CD4-positive, alpha-beta T cell (primary cell): ENCODE measurements around the gene VPS13D. TPM values are rescaled to one million over a fixed set of nuclear protein-coding genes. Genes with fewer than 3 reads are reported as not detected.
"Not testable (repeated sequence)": the region's sequence is repeated elsewhere in the genome, so short reads cannot be mapped to it uniquely, and the experiment has no call there.

ENCODE experiments used
- ATAC-seq: fragments of 200-7000 bp; cut with Tn5 transposase; one replicate; pipeline ENCODE4 v1.10.0; 2022; ENCODE audit warnings: mild to moderate bottlenecking; ENCODE audit not compliant: poor library complexity
- CTCF ChIA-PET: fragments of 350-600 bp; sonication (Branson Sonifier 250); formaldehyde crosslinking; loops from one replicate; lab custom pipeline; 2021; ENCODE audit warnings: antibody characterized with exemption, inconsistent platforms; lab: Charles Lee
- POLR2A ChIA-PET: fragments of 350-600 bp; sonication (Branson Sonifier 250); formaldehyde crosslinking; loops from one replicate; lab custom pipeline; 2021; ENCODE audit warnings: antibody characterized with exemption, inconsistent platforms; lab: Charles Lee
- DNase-seq, 14 experiments: peaks; one replicate each; pipeline ENCODE4 v3.0.0-alpha.2; 2013 to 2020; ENCODE audit warnings: mixed read lengths in 2 of 14
- H3K27ac ChIP-seq, 2 donors: one replicate each; pipeline versions ENCODE4 v1.5.1 to v1.7.0; 2013; ENCODE audit warnings: low read length in 2 of 2, low read depth in 1 of 2, mild to moderate bottlenecking in 1 of 2
- H3K27me3 ChIP-seq, 2 experiments: 1 replicate in 1 of 2; 2 replicates in 1 of 2; pipeline versions ENCODE4 v1.6.1 to v1.7.0; 2013; ENCODE audit warnings: low read length in 2 of 2, control low read depth in 1 of 2, mild to moderate bottlenecking in 1 of 2, moderate library complexity in 1 of 2; ENCODE audit not compliant: insufficient read depth in 2 of 2, control insufficient read depth in 1 of 2
- H3K36me3 ChIP-seq: one replicate; pipeline ENCODE4 v1.6.1; 2013; ENCODE audit warnings: low read length, control low read depth; ENCODE audit not compliant: insufficient read depth
- H3K4me1 ChIP-seq: one replicate; pipeline ENCODE4 v1.6.1; 2013; ENCODE audit warnings: low read length, control low read depth; ENCODE audit not compliant: insufficient read depth
- H3K4me3 ChIP-seq: one replicate; pipeline ENCODE4 v1.5.1; 2013; ENCODE audit warnings: mild to moderate bottlenecking, low read length, moderate library complexity
- H3K9me3 ChIP-seq, 2 experiments: 1 replicate in 1 of 2; 2 replicates in 1 of 2; pipeline versions ENCODE4 v1.6.1 to v1.7.0; 2013; ENCODE audit warnings: low read length in 2 of 2, mild to moderate bottlenecking in 2 of 2, control low read depth in 1 of 2, moderate library complexity in 1 of 2; ENCODE audit not compliant: control insufficient read depth in 1 of 2, insufficient read depth in 1 of 2
- H3K27ac Mint-ChIP-seq: one replicate; pipeline ENCODE4 v1.8.0; 2020; ENCODE audit warnings: mixed read lengths
- H3K27me3 Mint-ChIP-seq: one replicate; pipeline ENCODE4 v1.8.0; 2021; ENCODE audit warnings: mixed read lengths
- H3K36me3 Mint-ChIP-seq: one replicate; pipeline ENCODE4 v1.8.0; 2021; ENCODE audit warnings: low read depth, mixed read lengths
- H3K4me1 Mint-ChIP-seq: one replicate; pipeline ENCODE4 v1.8.0; 2021; ENCODE audit warnings: low read depth, mixed read lengths
- H3K4me3 Mint-ChIP-seq: one replicate; pipeline ENCODE4 v1.8.0; 2020; ENCODE audit warnings: mild to moderate bottlenecking, mixed read lengths
- H3K9me3 Mint-ChIP-seq: one replicate; pipeline ENCODE4 v1.8.0; 2020; ENCODE audit warnings: mixed read lengths
- intact Hi-C, 2 experiments: fragments of 100-400 bp; cut with DNase I in 1 of 2; cut with micrococcal nuclease in 1 of 2; formaldehyde crosslinking; loops; one replicate each; pipeline versions ENCODE4 v1.15.1 to v1.9.0; 2023 to 2025; cut with DNase I, micrococcal nuclease
- total RNA-seq, 174 experiments: library from RNA in 2 of 174; stranded (reverse) in 2 of 174; gene quantifications; one replicate each; pipeline ENCODE4 v1.2.3 and lab custom pipeline; 2021 to 2026
- TF ChIP-seq, protein P1 (sequence below): fragments of 200-600 bp; IDR thresholded peaks from one replicate; pipeline ENCODE4 v1.8.0; 2022; ENCODE audit warnings: antibody characterized with exemption, mild to moderate bottlenecking

Gene VPS13D
- total RNA-seq, 2 experiments from 2014 or later, result 63.0 to 67.3 TPM

DNA sequence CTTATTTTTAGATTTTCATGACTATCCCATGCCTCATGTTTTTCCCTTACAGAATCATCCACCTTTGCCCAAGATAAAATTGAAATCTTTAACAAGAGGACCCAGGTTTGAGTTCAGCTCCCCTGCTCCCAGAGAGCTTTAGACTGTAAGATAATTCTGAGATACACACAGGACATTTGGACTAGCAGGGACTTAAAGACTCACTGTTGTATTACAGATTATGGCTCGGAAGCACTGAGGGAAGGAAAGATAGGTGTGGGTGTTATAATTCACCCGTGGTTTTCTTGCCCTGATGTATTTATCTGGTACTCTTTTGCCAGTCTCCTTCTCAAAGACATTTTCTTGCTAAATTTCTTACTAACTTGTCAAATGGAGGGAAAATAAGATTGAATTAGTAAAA lies 238.5 kb downstream of the VPS13D start:
- DNase-seq (no peak), ATAC-seq (no peak)
- no peak overlapping the region for H3K4me3 Mint-ChIP-seq
- no peaks in the 10 kb centered on the region for H3K27me3 Mint-ChIP-seq
- Histone ChIP-seq H3K9me3 (no peaks in the 10 kb centered on the region), H3K4me1 (peaks cover 14% of the 10 kb centered on the region), H3K36me3 (peaks cover 18% of the 10 kb centered on the region), H3K27ac (no peak overlapping the region), H3K4me3 (no peak overlapping the region), H3K27me3 (no peaks in the 10 kb centered on the region)
- ChIA-PET POLR2A (interaction anchor here (1.0 kb wide), 1 partner anchor 10 kb away, joined by 4 read pairs; no protein-coding TSS in a partner anchor), CTCF (interaction anchor here (0.6 kb wide), 1 partner anchor 46 kb away, joined by 4 read pairs; no protein-coding TSS in a partner anchor)
- TF ChIP-seq, protein P1, sequence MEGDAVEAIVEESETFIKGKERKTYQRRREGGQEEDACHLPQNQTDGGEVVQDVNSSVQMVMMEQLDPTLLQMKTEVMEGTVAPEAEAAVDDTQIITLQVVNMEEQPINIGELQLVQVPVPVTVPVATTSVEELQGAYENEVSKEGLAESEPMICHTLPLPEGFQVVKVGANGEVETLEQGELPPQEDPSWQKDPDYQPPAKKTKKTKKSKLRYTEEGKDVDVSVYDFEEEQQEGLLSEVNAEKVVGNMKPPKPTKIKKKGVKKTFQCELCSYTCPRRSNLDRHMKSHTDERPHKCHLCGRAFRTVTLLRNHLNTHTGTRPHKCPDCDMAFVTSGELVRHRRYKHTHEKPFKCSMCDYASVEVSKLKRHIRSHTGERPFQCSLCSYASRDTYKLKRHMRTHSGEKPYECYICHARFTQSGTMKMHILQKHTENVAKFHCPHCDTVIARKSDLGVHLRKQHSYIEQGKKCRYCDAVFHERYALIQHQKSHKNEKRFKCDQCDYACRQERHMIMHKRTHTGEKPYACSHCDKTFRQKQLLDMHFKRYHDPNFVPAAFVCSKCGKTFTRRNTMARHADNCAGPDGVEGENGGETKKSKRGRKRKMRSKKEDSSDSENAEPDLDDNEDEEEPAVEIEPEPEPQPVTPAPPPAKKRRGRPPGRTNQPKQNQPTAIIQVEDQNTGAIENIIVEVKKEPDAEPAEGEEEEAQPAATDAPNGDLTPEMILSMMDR, result no peak
- H3K4me1 Mint-ChIP-seq, result peaks cover 50% of the 10 kb centered on the region
- H3K36me3 Mint-ChIP-seq, result peaks cover 38% of the 10 kb centered on the region
- intact Hi-C loops, result no loop called here
- H3K27ac Mint-ChIP-seq, result peak overlapping the region; percentile 48
- no peaks in the 10 kb centered on the region for H3K9me3 Mint-ChIP-seq

DNA sequence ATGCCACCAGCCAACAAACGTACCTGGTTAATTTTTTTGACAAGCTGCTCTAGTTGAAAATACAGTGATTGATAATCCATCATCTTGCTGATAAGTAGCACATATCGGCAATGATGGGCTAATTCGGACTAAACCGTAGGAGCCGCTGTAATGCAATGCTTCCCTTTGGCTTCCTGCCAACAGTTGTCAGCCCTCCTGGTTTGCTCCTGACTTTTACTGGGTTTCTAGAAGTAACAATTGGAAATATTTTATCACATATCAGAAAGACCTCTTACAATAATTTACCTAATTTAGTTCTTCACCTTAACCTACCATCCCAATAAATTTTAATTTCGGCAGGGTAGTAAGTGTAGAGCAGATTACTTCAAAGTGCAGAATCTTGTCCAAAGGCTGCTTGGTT lies 239.7 kb downstream of the VPS13D start:
- H3K27ac Mint-ChIP-seq, result no peak overlapping the region
- ChIA-PET CTCF (interaction anchor here (1.0 kb wide), 1 partner anchor 10 kb away, joined by 3 read pairs; no protein-coding TSS in a partner anchor), POLR2A (no interaction called here)
- intact Hi-C loops, result no loop called here
- H3K27ac ChIP-seq, result no peak overlapping the region
- no peak for DNase-seq
- H3K9me3 Mint-ChIP-seq, result no peaks in the 10 kb centered on the region
- H3K4me1 Mint-ChIP-seq, result peaks cover 62% of the 10 kb centered on the region
- peaks cover 26% of the 10 kb centered on the region for H3K36me3 Mint-ChIP-seq
- H3K9me3 ChIP-seq, result no peaks in the 10 kb centered on the region
- no peak for ATAC-seq
- H3K27me3 ChIP-seq, result no peaks in the 10 kb centered on the region
- H3K4me1 ChIP-seq, result peaks cover 24% of the 10 kb centered on the region
- no peaks in the 10 kb centered on the region for H3K27me3 Mint-ChIP-seq
- TF ChIP-seq, protein P1, result no peak
- H3K4me3 Mint-ChIP-seq, result no peak overlapping the region
- H3K36me3 ChIP-seq, result peaks cover 16% of the 10 kb centered on the region
- H3K4me3 ChIP-seq, result no peak overlapping the region

DNA sequence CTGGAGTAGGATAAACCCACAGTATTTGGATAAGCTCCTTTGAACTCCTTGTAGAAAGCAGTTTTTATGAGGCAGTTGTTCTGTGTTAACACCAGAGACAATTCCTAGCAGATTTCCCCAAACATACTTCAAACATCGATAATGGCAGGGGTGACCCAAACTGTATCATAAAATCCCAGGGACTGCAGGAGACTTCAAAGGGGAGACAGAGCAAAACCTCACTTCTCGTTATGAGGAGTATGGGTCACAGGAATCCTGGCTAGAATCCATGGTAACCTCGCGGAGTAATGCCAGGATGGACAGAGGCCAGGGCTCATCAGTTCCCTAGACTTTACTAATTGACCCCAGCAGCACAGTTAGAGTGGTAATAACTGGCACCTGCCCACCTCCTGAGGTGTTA lies 240.2 kb downstream of the VPS13D start:
- Histone ChIP-seq H3K4me3 (no peak overlapping the region), H3K27me3 (no peaks in the 10 kb centered on the region), H3K36me3 (peaks cover 11% of the 10 kb centered on the region), H3K4me1 (peaks cover 29% of the 10 kb centered on the region), H3K27ac (no peak overlapping the region), H3K9me3 (no peaks in the 10 kb centered on the region)
- ATAC-seq (no peak), DNase-seq (no peak)
- Mint-ChIP-seq H3K27me3 (no peaks in the 10 kb centered on the region), H3K4me1 (peaks cover 67% of the 10 kb centered on the region), H3K4me3 (no peak overlapping the region), H3K9me3 (no peaks in the 10 kb centered on the region), H3K27ac (peak overlapping the region; percentile 88), H3K36me3 (peaks cover 22% of the 10 kb centered on the region)
- TF ChIP-seq, protein P1, result no peak
- intact Hi-C loops, result loop anchor here in 1 of 2 experiments (5.0 to 10.0 kb wide), 2 partner anchors 63 to 145 kb away; partner anchors contain the start of gene DHRS3
- POLR2A ChIA-PET, result interaction anchor here (1.0 kb wide), 1 partner anchor 40 kb away, joined by 3 read pairs; no protein-coding TSS in a partner anchor
- CTCF ChIA-PET, result interaction anchor here (1.0 kb wide), 1 partner anchor 11 kb away, joined by 3 read pairs; no protein-coding TSS in a partner anchor

DNA sequence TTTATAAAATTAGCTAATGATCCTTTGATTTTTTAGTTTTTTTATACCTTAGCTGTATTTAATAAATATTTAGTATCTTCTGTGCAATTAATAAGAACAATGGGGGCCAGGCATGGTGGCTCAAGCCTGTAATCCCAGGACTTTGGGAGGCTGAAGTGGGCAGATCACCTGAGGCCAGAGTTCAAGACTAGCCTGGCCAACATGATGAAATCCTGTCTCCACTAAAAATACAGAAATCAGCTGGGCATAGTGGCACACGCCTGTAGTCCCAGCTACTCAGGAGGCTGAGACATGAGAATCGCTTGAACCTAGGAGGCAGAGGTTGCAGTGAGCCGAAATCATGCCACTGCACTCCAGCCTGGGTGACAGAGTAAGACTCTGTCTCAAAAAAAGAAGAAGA lies 241.1 kb downstream of the VPS13D start:
- CTCF ChIA-PET, H3K4me3 Mint-ChIP-seq, H3K27me3 Mint-ChIP-seq, H3K36me3 ChIP-seq, H3K9me3 ChIP-seq, H3K4me3 ChIP-seq, H3K9me3 Mint-ChIP-seq, H3K27ac ChIP-seq, H3K27me3 ChIP-seq, ATAC-seq, DNase-seq: not testable (repeated sequence)
- Mint-ChIP-seq H3K36me3 (peaks cover 14% of the 10 kb centered on the region), H3K27ac (peak overlapping the region; percentile 88), H3K4me1 (peaks cover 73% of the 10 kb centered on the region)
- peaks cover 37% of the 10 kb centered on the region for H3K4me1 ChIP-seq
- POLR2A ChIA-PET, result interaction anchor here (1.0 kb wide), 1 partner anchor 39 kb away, joined by 3 read pairs; no protein-coding TSS in a partner anchor
- intact Hi-C loops, result loop anchor here in 1 of 2 experiments (5.0 to 10.0 kb wide), 2 partner anchors 64 to 144 kb away; partner anchors contain the start of gene DHRS3
